ENCODE measurements around the gene REM2.

Gene REM2

DNA sequence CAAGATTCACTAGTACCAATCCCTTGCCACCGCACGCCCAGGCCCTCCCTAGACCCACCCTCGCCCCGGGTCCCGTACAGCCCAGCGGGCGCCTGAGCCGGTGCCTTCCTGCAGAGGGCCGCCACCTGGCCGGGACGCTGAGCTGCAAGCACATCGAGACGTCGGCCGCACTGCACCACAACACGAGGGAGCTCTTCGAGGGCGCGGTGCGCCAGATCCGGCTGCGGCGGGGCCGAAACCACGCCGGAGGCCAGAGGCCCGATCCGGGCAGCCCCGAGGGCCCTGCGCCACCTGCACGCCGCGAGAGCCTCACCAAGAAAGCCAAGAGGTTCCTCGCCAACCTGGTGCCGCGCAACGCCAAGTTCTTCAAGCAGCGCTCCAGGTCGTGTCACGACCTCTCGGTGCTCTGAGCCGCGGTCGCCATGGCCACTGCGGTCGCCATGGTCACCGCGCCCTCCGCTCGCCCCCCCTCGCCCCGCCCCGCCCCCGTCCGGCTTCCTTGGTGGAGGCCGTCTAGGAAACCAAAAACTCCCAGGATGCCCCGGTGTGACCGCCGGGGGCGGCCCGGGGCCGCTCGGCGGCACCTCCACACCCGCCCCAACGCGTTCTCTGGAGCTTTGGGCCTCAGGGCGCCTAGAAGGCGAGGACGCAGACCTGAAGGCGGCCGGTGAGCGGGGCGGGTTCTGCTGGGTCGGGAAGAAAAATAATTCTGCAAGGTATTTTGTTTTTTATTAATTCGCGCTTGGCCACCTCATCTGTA, 3.7 kb downstream of the REM2 start:
- no peaks in the 10 kb centered on the region for H3K9me3 ChIP-seq (ENCODE audit: low read length)
- H3K36me3 ChIP-seq (ENCODE audit: insufficient read depth, low read length), result no peaks in the 10 kb centered on the region
- no peaks in the 10 kb centered on the region for H3K27me3 ChIP-seq (ENCODE audit: insufficient read depth, low read length)
- peak overlapping the region; percentile 60 for H3K4me3 ChIP-seq (ENCODE audit: low read length)
- peak overlapping the region; percentile 80 for H2AFZ ChIP-seq (ENCODE audit: low read depth, low read length)
- H3K4me1 ChIP-seq (ENCODE audit: insufficient read depth, low read length), result peaks cover 54% of the 10 kb centered on the region

DNA sequence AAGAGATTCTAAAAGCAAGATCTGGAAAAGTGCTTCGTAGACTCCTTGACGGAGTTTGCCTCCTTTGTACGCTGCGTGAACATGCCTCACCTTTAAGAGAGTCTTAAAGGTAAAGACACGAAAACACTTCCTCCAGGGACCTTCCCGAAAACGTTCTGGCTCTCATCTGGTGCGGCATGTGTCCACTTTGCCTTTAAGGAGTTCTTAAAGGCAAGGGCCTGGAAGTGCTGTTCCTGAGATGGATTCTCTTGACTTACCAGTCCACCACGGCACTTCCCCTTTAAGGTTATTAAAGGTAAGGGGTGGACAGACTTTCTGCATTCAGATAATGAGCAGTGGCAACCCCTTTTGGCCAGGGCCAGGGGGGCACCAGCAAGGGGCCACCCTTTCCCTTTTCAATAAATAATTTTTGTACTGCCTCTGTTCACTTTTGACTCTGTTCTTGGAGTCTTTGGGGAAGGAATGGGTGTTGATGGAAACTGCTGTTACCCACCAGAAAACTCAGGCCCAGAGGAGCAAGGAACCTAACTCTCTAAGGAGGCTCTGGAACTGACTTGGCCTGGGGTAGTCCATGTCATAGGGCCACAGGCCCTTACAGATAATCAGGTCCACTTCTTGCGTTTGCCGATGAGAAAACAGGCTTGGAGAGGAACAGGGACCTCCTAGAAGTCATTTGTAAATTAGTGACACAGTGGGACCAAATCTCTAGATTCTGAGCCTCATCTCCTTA, 4.4 kb downstream of the REM2 start:
- peaks cover 46% of the 10 kb centered on the region for H3K4me1 ChIP-seq (ENCODE audit: insufficient read depth, low read length)
- peak overlapping the region; percentile 60 for H3K4me3 ChIP-seq (ENCODE audit: low read length)
- H3K36me3 ChIP-seq (ENCODE audit: insufficient read depth, low read length), result no peaks in the 10 kb centered on the region
- peak overlapping the region; percentile 80 for H2AFZ ChIP-seq (ENCODE audit: low read depth, low read length)
- H3K27me3 ChIP-seq (ENCODE audit: insufficient read depth, low read length), result no peaks in the 10 kb centered on the region
- no peaks in the 10 kb centered on the region for H3K9me3 ChIP-seq (ENCODE audit: low read length)

GRCh38 chr14:22887990-22888378, 5.0 kb downstream of the REM2 start:
- Histone ChIP-seq H3K4me3 (ENCODE audit: low read length) (peak overlapping the region; percentile 60), H3K36me3 (ENCODE audit: insufficient read depth, low read length) (no peaks in the 10 kb centered on the region), H3K4me1 (ENCODE audit: insufficient read depth, low read length) (peaks cover 41% of the 10 kb centered on the region), H3K9me3 (ENCODE audit: low read length) (no peaks in the 10 kb centered on the region), H2AFZ (ENCODE audit: low read depth, low read length) (no peak overlapping the region), H3K27me3 (ENCODE audit: insufficient read depth, low read length) (no peaks in the 10 kb centered on the region)

DNA sequence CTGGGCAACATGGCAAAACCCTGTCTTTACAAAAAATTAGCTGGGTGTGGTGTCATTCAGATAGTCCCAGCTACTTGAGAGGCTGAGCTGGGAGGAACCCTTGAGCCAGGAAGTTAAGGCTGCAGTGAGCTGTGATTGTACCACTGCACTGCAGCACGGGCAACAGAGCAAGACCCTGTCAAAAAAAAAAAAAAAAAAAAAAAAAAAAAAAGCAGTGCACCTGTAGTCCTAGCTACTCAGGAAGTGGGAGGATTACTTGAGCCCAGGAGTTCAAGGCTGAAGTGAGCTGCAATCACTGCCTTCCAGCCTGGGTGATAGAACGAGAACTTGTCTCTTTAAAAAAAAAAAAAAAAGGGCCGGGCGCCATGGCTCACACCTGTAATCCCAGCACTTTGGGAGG, 5.6 kb downstream of the REM2 start:
- peaks cover 34% of the 10 kb centered on the region for H3K4me1 ChIP-seq (ENCODE audit: insufficient read depth, low read length)
- no peak overlapping the region for H2AFZ ChIP-seq (ENCODE audit: low read depth, low read length)
- no peaks in the 10 kb centered on the region for H3K27me3 ChIP-seq (ENCODE audit: insufficient read depth, low read length)
- no peaks in the 10 kb centered on the region for H3K9me3 ChIP-seq (ENCODE audit: low read length)
- H3K4me3 ChIP-seq (ENCODE audit: low read length), result no peak overlapping the region
- no peaks in the 10 kb centered on the region for H3K36me3 ChIP-seq (ENCODE audit: insufficient read depth, low read length)

DNA sequence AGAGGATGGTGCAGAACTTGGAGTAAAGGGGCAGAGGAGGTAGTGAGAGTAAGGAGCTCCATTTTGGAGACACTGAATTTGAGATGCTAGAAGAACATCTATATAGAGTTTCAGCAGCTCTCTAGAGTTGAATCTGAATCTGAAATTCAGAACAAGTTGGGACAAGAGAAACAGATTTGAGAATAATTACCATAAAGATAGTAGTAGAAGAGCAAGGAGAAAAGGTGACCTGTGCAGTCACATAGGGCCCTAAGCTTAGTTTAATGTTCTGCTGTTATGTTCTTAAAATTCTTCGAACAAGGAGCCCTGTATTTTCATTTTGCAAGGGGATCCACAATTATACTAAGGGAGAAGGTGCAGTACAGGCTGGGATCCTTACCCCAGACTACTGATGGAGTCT, 7.4 kb downstream of the REM2 start:
- H3K36me3 ChIP-seq (ENCODE audit: insufficient read depth, low read length), result no peaks in the 10 kb centered on the region
- no peaks in the 10 kb centered on the region for H3K9me3 ChIP-seq (ENCODE audit: low read length)
- H3K27me3 ChIP-seq (ENCODE audit: insufficient read depth, low read length), result no peaks in the 10 kb centered on the region
- H3K4me3 ChIP-seq (ENCODE audit: low read length), result no peak overlapping the region
- H2AFZ ChIP-seq (ENCODE audit: low read depth, low read length), result no peak overlapping the region
- peaks cover 19% of the 10 kb centered on the region for H3K4me1 ChIP-seq (ENCODE audit: insufficient read depth, low read length)

DNA sequence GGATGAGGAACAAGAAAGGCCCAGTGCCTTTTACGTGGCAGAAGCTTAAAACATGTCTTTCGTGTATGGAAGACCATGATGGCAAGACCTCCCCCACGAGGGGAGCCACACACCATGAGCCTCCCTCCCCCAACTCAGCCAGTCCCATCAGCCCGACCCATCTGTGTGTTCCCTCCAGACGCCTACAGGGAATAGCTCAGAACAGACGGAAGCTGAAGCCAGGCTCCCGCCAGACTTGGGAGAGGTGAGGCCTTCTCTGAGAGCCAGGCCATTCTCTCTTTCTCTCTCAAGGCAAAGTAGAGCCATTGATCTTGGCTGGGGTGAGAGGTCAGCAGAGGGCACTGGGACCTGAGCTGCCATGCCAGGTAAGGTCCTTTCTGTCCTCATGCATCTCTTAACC, 9.5 kb downstream of the REM2 start:
- H3K4me1 ChIP-seq (ENCODE audit: insufficient read depth, low read length), result peaks cover 8% of the 10 kb centered on the region
- no peaks in the 10 kb centered on the region for H3K27me3 ChIP-seq (ENCODE audit: insufficient read depth, low read length)
- no peaks in the 10 kb centered on the region for H3K36me3 ChIP-seq (ENCODE audit: insufficient read depth, low read length)
- H3K9me3 ChIP-seq (ENCODE audit: low read length), result no peaks in the 10 kb centered on the region
- H2AFZ ChIP-seq (ENCODE audit: low read depth, low read length), result no peak overlapping the region
- no peak overlapping the region for H3K4me3 ChIP-seq (ENCODE audit: low read length)

- H3K9me3 ChIP-seq (ENCODE audit: low read length), result no peaks in the 10 kb centered on the region
- no peaks in the 10 kb centered on the region for H3K27me3 ChIP-seq (ENCODE audit: insufficient read depth, low read length)
- H3K36me3 ChIP-seq (ENCODE audit: insufficient read depth, low read length), result peaks cover 2% of the 10 kb centered on the region
- no peak overlapping the region for H2AFZ ChIP-seq (ENCODE audit: low read depth, low read length)
- H3K4me1 ChIP-seq (ENCODE audit: insufficient read depth, low read length), result no peaks in the 10 kb centered on the region
- no peak overlapping the region for H3K4me3 ChIP-seq (ENCODE audit: low read length)
Observed at GRCh38 chr14:22893706-22894105, 10.7 kb downstream of the REM2 start.

- H2AFZ ChIP-seq (ENCODE audit: low read depth, low read length), result no peak overlapping the region
- H3K36me3 ChIP-seq (ENCODE audit: insufficient read depth, low read length), result peaks cover 10% of the 10 kb centered on the region
- H3K4me1 ChIP-seq (ENCODE audit: insufficient read depth, low read length), result no peaks in the 10 kb centered on the region
- no peaks in the 10 kb centered on the region for H3K27me3 ChIP-seq (ENCODE audit: insufficient read depth, low read length)
- no peak overlapping the region for H3K4me3 ChIP-seq (ENCODE audit: low read length)
- no peaks in the 10 kb centered on the region for H3K9me3 ChIP-seq (ENCODE audit: low read length)
Observed at GRCh38 chr14:22895402-22895801, 12.4 kb downstream of the REM2 start.

GRCh38 chr14:22896356-22896755, 13.3 kb downstream of the REM2 start:
- H3K27me3 ChIP-seq (ENCODE audit: insufficient read depth, low read length), result no peaks in the 10 kb centered on the region
- no peak overlapping the region for H3K4me3 ChIP-seq (ENCODE audit: low read length)
- no peak overlapping the region for H2AFZ ChIP-seq (ENCODE audit: low read depth, low read length)
- H3K9me3 ChIP-seq (ENCODE audit: low read length), result no peaks in the 10 kb centered on the region
- peaks cover 19% of the 10 kb centered on the region for H3K36me3 ChIP-seq (ENCODE audit: insufficient read depth, low read length)
- no peaks in the 10 kb centered on the region for H3K4me1 ChIP-seq (ENCODE audit: insufficient read depth, low read length)

GRCh38 chr14:22896760-22897159, 13.7 kb downstream of the REM2 start:
- Histone ChIP-seq H2AFZ (ENCODE audit: low read depth, low read length) (no peak overlapping the region), H3K36me3 (ENCODE audit: insufficient read depth, low read length) (peaks cover 23% of the 10 kb centered on the region), H3K4me3 (ENCODE audit: low read length) (no peak overlapping the region), H3K4me1 (ENCODE audit: insufficient read depth, low read length) (no peaks in the 10 kb centered on the region), H3K9me3 (ENCODE audit: low read length) (no peaks in the 10 kb centered on the region), H3K27me3 (ENCODE audit: insufficient read depth, low read length) (no peaks in the 10 kb centered on the region)

DNA sequence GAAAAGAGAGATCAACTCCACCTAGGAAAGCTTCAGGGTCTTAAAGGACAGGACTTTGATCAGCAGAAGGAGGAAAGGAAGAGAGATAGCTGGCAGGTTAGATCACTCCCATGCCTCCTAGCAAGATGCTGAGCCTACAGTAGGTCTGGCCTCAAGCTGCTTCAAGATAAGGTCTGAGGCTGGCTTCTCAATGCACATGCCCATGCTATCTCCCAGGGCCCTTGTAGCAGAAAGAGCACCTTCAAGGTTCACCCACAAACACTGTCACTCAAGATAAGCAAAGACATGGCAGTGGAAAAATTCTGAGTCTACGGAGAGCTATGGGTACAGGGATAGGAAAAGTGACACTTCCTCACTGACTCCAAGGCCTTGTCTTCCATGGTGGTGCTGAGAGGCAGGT, 14.3 kb downstream of the REM2 start:
- Histone ChIP-seq H3K4me3 (ENCODE audit: low read length) (no peak overlapping the region), H3K9me3 (ENCODE audit: low read length) (no peaks in the 10 kb centered on the region), H3K36me3 (ENCODE audit: insufficient read depth, low read length) (peaks cover 29% of the 10 kb centered on the region), H3K27me3 (ENCODE audit: insufficient read depth, low read length) (no peaks in the 10 kb centered on the region), H3K4me1 (ENCODE audit: insufficient read depth, low read length) (no peaks in the 10 kb centered on the region), H2AFZ (ENCODE audit: low read depth, low read length) (no peak overlapping the region)

GRCh38 chr14:22898302-22899090, 15.5 kb downstream of the REM2 start:
- Histone ChIP-seq H3K4me1 (ENCODE audit: insufficient read depth, low read length) (no peaks in the 10 kb centered on the region), H3K36me3 (ENCODE audit: insufficient read depth, low read length) (peaks cover 37% of the 10 kb centered on the region), H3K27me3 (ENCODE audit: insufficient read depth, low read length) (no peaks in the 10 kb centered on the region), H3K4me3 (ENCODE audit: low read length) (no peak overlapping the region), H3K9me3 (ENCODE audit: low read length) (no peaks in the 10 kb centered on the region), H2AFZ (ENCODE audit: low read depth, low read length) (no peak overlapping the region)

All from neuron (in vitro differentiated cells).